A549 (cell line): ENCODE results near the gene PLCB1.

Experiments used
- CEBPB ChIP-seq, 2 experiments: fragments of >200 bp in 1 of 2; sonication (Bioruptor Twin) in 1 of 2; formaldehyde crosslinking in 1 of 2; IDR thresholded peaks; 2 replicates each; pipeline ENCODE4 v1.6.1; 2012 to 2016
- CTCF ChIP-seq: fragments of >200 bp; sonication (Bioruptor Twin); formaldehyde crosslinking; IDR thresholded peaks from 3 replicates; pipeline ENCODE4 v1.5.1; 2016
- EP300 ChIP-seq, 2 experiments: fragments of >200 bp; sonication (Bioruptor Twin); formaldehyde crosslinking; IDR thresholded peaks; 2 replicates in 1 of 2; 3 replicates in 1 of 2; pipeline ENCODE4 v1.6.1; 2016 to 2017
- JUN ChIP-seq, 2 experiments: fragments of >200 bp; sonication (Bioruptor Twin); formaldehyde crosslinking; IDR thresholded peaks; 2 replicates in 1 of 2; 3 replicates in 1 of 2; pipeline ENCODE4 v1.6.1; 2016 to 2017
- KDM1A ChIP-seq: fragments of 200-600 bp; sonication (generic); IDR thresholded peaks from 2 replicates; pipeline ENCODE4 v1.6.1; 2016; ENCODE audit warnings: low read depth, mild to moderate bottlenecking
- MAX ChIP-seq: IDR thresholded peaks from 2 replicates; pipeline ENCODE4 v1.6.1; 2012
- MYC ChIP-seq: IDR thresholded peaks from 2 replicates; pipeline ENCODE4 v1.6.1; 2012; ENCODE audit warnings: mild to moderate bottlenecking, inconsistent platforms, low read length, improper control_type of control experiment, borderline replicate concordance
- POLR2A ChIP-seq: IDR thresholded peaks from 2 replicates; pipeline ENCODE4 v1.6.1; 2012; ENCODE audit warnings: mild to moderate bottlenecking, low read length
- RAD21 ChIP-seq, 2 experiments: fragments of >200 bp in 1 of 2; sonication (Bioruptor Twin) in 1 of 2; formaldehyde crosslinking in 1 of 2; IDR thresholded peaks in 1 of 2; conservative IDR thresholded peaks in 1 of 2; 2 replicates in 1 of 2; 3 replicates in 1 of 2; pipeline ENCODE4 v1.6.1; 2012 to 2018; ENCODE audit warnings: inconsistent platforms in 1 of 2
- TFCP2L1 ChIP-seq: fragments of 250-450 bp; sonication (Bioruptor Pico); IDR thresholded peaks from 2 replicates; pipeline ENCODE4 v1.5.0; 2021; ENCODE audit warnings: mild to moderate bottlenecking

- TF ChIP-seq CTCF: no peak
- no peak for TF ChIP-seq TFCP2L1 (CRISPR knock-in tag)
- TF ChIP-seq MYC: no peak
- no peak for TF ChIP-seq JUN (IDR thresholded peaks at IDR 0.05)
- no peak for TF ChIP-seq POLR2A
- no peak for TF ChIP-seq EP300 (IDR thresholded peaks at IDR 0.05)
- TF ChIP-seq RAD21 (conservative IDR thresholded peaks at IDR 0.05 in 1 of 2, IDR thresholded peaks at IDR 0.05 in 1 of 2): no peak
- TF ChIP-seq MAX: no peak
- TF ChIP-seq KDM1A: no peak
- TF ChIP-seq CEBPB (IDR thresholded peaks at IDR 0.05): no peak
These were observed 37.6 kb upstream of the PLCB1 start for GRCh38 chr20:8094415-8094818.
